Effector CD4-positive, alpha-beta T cell (primary cell): ENCODE data around the gene TTC21A.
"Not testable (repeated sequence)": the region's sequence is repeated elsewhere in the genome, so short reads cannot be mapped to it uniquely, and the experiment has no call there.

Experiments used
- DNase-seq: peaks from one replicate; pipeline ENCODE4 v3.0.0-alpha.2; 2020
- total RNA-seq: gene quantifications from one replicate; lab custom pipeline; 2026; lab: John Stamatoyannopoulos, UW

The TTC21A gene
- 3.0 reads per million, percentile 10 among the genes with 10 or more reads in this experiment for total RNA-seq

DNA sequence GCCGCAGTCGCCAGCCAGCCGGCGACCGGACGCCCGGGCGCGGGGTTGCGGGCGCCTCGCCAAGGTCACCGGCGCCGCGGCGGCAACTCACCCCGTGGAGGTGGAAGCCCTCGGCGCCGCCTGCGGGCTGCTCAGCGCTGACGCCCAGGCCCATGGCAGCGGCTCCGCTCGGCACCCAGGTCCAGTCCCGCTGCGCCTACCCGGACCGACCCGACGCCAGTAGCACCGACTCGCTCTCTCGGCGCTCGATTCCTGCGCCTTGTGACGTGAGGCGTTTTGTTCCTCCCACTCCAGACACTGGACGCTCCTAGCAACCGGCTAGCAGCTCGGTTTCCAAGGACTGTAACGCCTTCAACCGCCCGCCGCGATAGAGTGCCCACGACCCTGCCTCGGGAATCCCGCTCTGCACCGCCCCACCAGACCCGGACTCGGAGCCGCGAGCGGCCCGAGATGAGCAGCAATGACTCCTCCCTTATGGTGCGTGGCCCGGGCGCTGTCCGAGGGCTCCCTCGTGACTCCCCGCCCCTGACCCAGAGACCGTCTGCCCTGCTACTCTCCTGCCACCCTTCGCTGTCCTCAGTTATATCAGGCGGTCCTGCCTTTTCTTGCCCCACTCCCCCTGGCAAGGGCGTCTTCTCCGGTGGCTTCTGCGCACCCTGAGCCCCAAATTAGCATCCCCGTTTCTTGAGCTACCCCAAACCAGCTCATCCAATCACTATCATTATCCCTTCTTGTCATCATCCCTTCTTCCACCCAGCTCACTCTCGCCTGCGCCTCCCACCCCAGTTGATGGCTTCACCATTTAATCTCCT is at the start of gene TTC21A, which contains the start of gene GORASP1:
TSS of gene TTC21A (plus strand) at position 293 of the 812 bp plus-strand sequence. CDS start at position 451, 158 bp downstream.
TSS of gene GORASP1 (minus strand) at position 240 of the 812 bp plus-strand sequence. CDS start at position 154, 86 bp downstream.
- peak; percentile 53 for DNase-seq

GRCh38 chr3:39061228-39061627 is 46.3 kb upstream of the TTC21A start:
- DNase-seq, result not testable (repeated sequence)

- no peak for DNase-seq
Observed at GRCh38 chr3:39062180-39062579, 45.3 kb upstream of the TTC21A start.

DNA sequence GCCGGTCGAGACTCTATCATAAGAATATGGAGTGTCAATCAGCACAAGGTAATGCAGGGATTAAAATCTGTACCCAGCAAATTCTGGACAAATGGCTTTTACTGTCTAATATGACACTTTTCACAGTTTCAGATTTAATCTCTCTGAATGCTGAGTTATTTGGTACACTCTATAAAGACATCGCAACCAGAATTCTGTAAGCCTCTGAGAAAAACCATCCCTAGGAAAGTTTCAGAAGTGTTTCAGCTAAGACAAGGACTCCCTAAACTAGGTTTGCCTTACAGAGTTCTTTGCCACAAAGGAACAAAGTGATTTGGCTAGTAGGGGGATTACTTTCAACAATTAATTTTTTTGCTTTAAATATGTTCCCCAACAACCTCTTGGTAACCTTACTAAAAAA is 44.3 kb upstream of the TTC21A start:
- no peak for DNase-seq

DNA sequence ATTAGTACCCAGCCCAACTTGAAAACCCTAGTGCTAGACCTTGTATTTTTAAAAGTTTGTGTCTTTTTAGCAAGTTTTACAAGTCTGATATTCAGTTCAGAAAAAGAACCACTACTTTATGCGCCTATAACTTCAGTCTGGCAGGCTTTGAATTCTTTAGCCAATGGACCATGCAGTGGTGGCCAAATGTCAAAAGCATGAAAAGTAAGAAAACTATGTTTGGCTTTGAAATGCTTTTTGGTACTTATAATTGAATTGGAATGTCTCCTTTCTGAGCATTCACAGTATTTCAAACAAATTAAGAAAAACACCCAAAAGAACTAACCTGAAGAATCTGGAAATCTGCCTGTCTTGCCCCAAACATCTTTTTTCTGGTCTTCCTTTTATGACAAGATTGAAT is 42.8 kb upstream of the TTC21A start:
- no peak for DNase-seq

DNA sequence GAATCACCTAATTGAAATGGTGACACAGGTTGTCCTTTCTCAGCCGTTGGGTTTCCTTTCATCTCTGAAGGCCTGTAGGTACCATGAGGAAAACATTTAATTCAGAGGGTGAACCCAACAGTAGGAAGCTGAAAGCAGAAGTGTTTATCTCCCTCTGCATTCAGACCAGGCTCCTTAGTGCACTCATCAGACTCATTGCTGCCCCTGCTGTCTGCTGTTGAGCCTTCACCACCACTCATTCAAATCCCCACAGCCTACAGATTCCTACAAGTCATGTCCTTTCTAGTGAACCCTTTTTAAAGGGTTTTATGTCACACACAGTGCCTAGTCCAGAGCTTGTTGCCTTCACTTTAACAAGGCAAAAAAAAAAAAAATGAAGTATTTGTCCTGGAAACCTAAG is 42.3 kb upstream of the TTC21A start:
- no peak for DNase-seq

- DNase-seq, result no peak
Observed at GRCh38 chr3:39067286-39067685, 40.2 kb upstream of the TTC21A start.

DNA sequence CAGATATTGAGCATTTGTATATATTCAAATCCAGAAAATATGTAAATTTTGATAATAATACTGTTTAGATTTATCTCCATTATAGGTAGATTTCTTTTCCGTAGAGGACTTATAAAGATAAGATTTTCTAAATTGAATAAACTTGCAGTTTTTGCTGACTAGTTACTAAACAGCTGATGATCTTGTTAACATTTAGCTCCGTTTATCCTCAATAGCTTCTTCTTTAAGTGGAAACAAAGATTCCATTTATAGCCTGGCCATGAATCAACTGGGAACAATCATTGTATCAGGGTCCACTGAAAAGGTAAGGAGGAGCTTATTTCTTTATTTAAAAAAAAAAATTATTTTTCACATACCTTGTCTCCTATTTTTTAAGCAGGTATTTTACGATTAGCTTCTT is 38.9 kb upstream of the TTC21A start:
- DNase-seq, result no peak

DNA sequence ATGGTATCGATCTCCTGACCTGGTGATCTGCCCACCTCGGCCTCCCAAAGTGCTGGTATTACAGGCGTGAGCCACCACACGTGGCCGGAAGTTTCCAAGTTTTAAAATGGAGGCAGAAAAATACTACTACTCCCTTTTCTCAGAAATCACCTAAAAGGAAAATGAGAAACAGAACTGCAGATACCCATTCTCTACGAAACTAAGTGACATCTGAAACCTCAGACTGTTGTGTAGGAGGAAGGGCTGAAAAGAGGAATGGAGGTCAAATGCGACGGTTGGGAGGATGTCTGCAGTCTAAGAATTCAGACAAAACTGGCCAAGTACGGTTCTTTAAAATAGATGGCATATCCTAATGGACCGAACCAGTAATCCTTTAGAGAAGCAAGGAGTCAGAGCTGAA is 31.6 kb upstream of the TTC21A start:
- no peak for DNase-seq

DNA sequence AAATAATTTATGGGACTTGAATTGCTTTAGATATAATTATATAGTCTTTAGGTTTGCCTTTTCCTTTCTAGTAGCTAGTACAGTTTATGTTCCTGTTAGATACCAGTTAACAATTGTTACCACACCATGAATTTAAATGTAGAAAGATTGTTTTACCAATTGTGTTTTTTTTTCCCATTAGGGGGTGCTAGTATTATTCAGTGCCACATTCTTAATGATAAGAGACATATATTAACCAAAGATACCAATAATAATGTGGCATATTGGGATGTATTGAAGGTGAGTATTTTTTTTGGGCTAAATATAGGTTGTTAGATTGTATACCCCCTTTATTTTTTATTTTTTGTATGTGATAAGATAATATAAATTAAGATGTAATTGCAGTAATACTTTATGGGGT is 27.9 kb upstream of the TTC21A start:
- no peak for DNase-seq

GRCh38 chr3:39080026-39080425 is 27.5 kb upstream of the TTC21A start:
- no peak for DNase-seq

DNA sequence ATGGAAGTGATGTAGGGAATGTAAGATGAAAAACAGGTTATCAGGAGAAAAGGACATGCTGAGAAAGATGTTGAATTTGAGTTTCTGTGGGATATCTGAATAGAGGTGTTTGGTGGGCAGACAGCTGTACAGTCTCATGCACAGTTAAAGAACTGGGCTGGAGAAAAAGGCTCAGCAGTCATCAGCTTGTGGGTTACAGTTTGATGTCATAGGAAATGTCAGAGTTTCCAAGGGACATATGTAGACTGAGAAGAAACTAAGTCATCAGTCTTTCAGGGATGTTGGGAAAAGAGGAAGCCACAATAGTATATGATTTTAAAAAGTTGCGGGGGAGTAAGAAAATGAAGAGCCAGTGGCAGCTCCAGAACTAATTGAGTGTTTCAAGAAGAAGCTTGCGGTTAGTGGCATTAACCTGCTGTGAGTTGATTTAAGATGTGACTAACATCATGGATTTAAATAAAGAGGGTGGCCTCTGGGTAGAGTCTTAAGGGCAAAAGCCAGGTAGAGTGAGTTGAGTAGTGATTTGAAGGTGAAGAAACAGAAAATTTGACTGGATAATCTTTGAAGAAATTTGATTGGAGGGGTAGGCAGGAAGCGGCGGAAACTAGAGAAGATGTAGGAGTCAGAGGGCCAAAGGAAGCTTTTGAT is 24.7 kb upstream of the TTC21A start:
- DNase-seq, result no peak

- DNase-seq, result no peak
Observed at GRCh38 chr3:39086144-39086543, 21.3 kb upstream of the TTC21A start.

DNA sequence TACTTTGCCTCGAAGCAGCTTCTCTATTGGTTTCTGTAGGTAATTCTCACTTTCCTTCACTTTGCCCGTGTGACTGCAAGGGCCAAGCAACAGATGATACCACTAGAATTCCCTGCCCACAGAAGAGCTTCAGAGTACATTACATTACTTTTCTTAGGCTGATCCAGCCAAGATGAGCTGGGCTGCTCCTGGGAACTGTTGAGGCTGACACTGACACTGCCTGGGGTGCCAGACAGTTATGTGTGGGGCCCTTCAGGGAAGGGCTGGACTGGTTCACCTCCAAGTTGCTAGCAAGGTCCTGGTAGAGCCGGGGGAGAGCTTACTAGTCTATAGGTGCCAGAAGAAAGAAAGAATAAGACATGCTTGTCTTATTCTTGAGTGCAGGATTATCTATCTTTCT is 19.0 kb upstream of the TTC21A start:
- DNase-seq, result no peak

- no peak for DNase-seq
Observed at GRCh38 chr3:39088889-39089288, 18.6 kb upstream of the TTC21A start.

DNA sequence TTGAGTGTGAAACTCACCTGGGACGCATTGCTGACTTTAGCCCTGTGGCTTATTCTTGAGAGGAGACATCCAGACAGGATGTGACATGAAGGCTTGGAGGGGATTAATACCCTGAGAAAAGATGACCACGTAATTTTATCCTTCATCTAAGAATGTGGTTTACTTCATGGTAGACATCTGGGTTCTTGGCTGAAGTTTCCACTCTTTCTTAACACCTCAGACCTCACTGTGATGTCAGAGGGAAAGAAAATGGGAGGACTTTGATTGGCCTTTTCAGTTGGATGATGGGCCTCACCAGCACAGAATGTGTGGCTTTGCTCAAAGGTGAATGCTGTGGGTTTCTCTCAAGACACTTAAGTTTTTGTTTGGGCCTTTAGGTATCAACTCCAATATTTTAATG is 16.6 kb upstream of the TTC21A start:
- no peak for DNase-seq

DNA sequence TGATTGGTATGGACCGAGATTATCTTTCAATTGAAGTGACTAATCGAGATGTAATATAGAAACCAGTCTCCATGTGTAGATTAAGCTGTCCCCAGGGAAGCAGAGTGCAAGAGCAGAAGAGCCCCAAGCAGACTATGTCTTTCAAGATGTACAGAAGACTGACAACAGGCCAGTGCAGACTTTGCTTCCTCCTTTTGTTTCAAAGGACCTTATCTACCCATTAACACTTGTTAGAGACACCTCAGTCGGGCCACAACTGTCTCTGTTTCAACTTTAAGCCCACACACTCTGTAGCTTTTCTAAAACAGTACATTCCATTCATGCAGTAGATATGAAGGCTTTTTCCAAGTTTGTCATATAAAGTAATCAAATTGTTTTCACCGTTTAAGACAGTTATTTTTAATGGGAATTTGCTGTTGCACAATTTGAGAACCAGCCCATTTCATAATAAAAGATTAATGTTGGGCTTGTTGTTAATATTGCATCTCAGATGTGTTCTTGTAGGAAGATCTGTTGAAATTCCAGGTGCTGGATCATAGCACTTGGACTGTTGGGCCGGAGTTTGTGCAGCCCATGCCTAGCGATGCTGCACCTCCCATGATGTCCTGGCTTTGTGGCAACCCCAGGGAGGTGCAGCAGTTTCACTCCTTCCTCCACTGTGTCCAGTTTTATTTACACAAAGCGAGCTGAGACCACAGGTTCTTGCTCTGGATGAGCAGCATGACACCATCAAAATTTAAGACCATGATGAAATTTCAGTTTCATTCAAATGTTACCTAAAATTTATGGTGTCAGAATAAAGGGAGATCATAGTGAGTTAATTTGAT is 12.4 kb upstream of the TTC21A start:
- no peak for DNase-seq

DNA sequence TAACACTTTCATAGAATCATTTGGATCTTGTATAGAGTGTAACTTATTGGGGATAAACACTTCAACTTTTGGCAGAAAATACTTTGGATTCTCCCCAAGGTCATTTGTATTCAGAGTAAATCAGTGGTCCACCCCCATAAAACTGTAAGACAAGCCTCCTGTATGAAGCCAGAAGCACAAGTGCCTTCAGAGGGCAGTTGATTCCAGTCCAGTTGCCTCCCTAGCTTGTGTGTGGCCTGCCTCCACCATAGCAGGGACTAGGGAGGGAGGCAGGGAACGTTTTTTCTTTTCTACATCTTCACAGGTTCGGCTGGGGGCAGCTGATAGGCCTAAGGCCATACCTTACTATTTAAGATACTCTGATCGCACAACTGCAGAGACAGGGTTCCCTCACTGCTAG is 11.7 kb upstream of the TTC21A start:
- DNase-seq, result no peak

GRCh38 chr3:39096775-39097174 is 10.7 kb upstream of the TTC21A start:
- no peak for DNase-seq

DNA sequence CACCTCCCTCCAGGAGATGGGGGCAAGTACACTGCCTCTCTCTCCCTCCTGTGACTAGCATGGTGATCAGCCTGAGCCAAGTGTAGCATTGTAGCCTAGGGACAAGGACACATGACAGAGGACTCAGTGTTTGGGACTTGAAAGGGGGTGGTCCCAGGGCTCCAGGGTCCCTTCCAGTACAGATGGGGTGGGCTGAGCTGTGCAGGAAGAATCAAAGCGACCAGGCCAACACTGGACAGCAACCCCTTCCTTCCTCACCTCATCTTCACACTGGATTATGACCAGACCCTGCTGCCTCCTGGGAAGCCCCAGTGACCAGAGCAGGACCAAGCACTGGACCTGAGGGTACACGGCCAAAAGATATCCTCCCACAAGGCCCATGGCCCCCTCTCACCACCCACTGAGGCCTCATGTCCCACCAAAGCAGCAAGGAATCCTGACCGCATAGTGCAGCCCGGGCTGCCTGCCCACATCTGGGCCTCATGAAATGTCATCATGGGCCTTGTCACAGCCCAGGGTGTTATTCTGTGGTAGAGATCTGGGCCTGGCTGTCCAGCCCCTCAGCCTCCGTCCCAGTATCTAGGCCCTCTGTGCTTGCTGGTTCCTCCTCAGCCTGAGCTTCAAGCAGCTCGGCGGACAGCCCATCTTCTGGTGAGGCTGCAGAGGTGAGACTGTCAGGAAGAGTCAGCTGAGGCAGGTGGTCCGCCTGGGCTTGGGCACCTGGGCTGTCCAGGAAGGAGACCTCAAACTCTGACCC is 9.6 kb upstream of the TTC21A start:
- DNase-seq, result no peak

GRCh38 chr3:39098473-39099000 is 8.9 kb upstream of the TTC21A start:
- no peak for DNase-seq

- DNase-seq, result no peak
Observed at GRCh38 chr3:39099242-39099641, 8.2 kb upstream of the TTC21A start.
